Cardiac muscle cell (in vitro differentiated cells and primary cell): ENCODE measurements around the gene UBR1. TPM values are rescaled to one million over a fixed set of nuclear protein-coding genes. Genes with fewer than 3 reads are reported as not detected.

Experiments
- DNase-seq, 2 donors: peaks; one replicate each; pipeline versions ENCODE4 v3.0.0 to v3.0.0-alpha.2; 2010 to 2017; ENCODE audit warnings: low read depth in 1 of 2, low spot score in 1 of 2
- H3K27ac ChIP-seq: fragments of 200-600 bp; sonication (generic); 2 replicates; pipeline ENCODE4 v1.5.1; 2016
- H3K27me3 ChIP-seq: fragments of 200-600 bp; sonication (generic); 2 replicates; pipeline ENCODE4 v1.6.0; 2016; ENCODE audit warnings: control low read depth
- H3K36me3 ChIP-seq: fragments of 200-600 bp; sonication (generic); 2 replicates; pipeline ENCODE4 v1.5.1; 2016; ENCODE audit warnings: control low read depth
- H3K4me1 ChIP-seq: fragments of 200-600 bp; sonication (generic); 2 replicates; pipeline ENCODE4 v1.8.1; 2017; ENCODE audit warnings: low read depth, mild to moderate bottlenecking, mixed run types
- H3K4me3 ChIP-seq: fragments of 200-600 bp; sonication (generic); 2 replicates; pipeline ENCODE4 v1.5.1; 2016; ENCODE audit warnings: mild to moderate bottlenecking
- H3K9me3 ChIP-seq: fragments of 200-600 bp; sonication (generic); 2 replicates; pipeline ENCODE4 v1.5.1; 2017; ENCODE audit warnings: low read depth, mild to moderate bottlenecking, control low read depth
- polyA plus RNA-seq: library from polyadenylated mRNA; unstranded; fragments of >200 nt; fragmentation: Nextera tagmentation; extraction: Ambion mirVana; gene quantifications from 2 replicates; pipeline ENCODE4 v1.2.1, GENCODE V29; 2016
- total RNA-seq: library from RNA; depleted of rRNA; stranded (reverse); fragments of >200 nt; gene quantifications from 2 replicates; pipeline ENCODE4 v1.2.3, GENCODE V29; 2016
- TF ChIP-seq, protein P1 (sequence below): IDR thresholded peaks from 2 replicates; pipeline ENCODE4 v1.5.1; 2012; ENCODE audit warnings: low read depth, mild to moderate bottlenecking, low read length

Gene UBR1
- total and polyA plus RNA-seq, 2 experiments from 2014 or later = 15.1 to 20.6 TPM

DNA sequence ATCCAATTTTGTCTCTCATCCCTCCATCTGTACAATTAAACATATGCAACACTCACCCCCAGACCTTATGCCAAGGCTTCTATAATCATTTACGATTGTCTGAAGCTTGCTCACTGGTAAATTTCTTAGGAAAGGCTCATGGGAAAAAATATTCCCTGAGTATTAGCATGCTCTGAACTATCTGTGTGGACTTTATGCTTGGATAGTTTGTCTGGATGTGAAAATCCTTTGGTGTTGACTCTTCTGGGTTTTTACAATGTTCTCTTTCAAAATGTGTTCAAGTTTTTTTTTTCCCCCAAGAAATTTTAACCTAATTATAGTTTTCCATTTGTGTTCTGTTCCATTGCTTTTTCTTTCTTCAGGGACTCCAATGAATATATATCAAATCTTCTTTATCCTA is 165.3 kb downstream of the UBR1 start:
- no peaks in the 10 kb centered on the region for H3K4me1 ChIP-seq
- TF ChIP-seq, protein P1, sequence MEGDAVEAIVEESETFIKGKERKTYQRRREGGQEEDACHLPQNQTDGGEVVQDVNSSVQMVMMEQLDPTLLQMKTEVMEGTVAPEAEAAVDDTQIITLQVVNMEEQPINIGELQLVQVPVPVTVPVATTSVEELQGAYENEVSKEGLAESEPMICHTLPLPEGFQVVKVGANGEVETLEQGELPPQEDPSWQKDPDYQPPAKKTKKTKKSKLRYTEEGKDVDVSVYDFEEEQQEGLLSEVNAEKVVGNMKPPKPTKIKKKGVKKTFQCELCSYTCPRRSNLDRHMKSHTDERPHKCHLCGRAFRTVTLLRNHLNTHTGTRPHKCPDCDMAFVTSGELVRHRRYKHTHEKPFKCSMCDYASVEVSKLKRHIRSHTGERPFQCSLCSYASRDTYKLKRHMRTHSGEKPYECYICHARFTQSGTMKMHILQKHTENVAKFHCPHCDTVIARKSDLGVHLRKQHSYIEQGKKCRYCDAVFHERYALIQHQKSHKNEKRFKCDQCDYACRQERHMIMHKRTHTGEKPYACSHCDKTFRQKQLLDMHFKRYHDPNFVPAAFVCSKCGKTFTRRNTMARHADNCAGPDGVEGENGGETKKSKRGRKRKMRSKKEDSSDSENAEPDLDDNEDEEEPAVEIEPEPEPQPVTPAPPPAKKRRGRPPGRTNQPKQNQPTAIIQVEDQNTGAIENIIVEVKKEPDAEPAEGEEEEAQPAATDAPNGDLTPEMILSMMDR = no peak
- H3K9me3 ChIP-seq = no peaks in the 10 kb centered on the region
- DNase-seq = no peak
- no peak overlapping the region for H3K4me3 ChIP-seq
- H3K36me3 ChIP-seq = peaks cover 10% of the 10 kb centered on the region
- H3K27ac ChIP-seq = no peak overlapping the region
- no peaks in the 10 kb centered on the region for H3K27me3 ChIP-seq

GRCh38 chr15:42939841-42940240 is 166.0 kb downstream of the UBR1 start:
- Histone ChIP-seq H3K36me3 (peaks cover 7% of the 10 kb centered on the region), H3K9me3 (no peaks in the 10 kb centered on the region), H3K27me3 (no peaks in the 10 kb centered on the region), H3K4me1 (no peaks in the 10 kb centered on the region), H3K27ac (no peak overlapping the region), H3K4me3 (no peak overlapping the region)
- TF ChIP-seq, protein P1 = no peak
- DNase-seq = no peak

GRCh38 chr15:42937143-42937542 is 168.7 kb downstream of the UBR1 start:
- Histone ChIP-seq H3K27me3 (no peaks in the 10 kb centered on the region), H3K36me3 (no peaks in the 10 kb centered on the region), H3K27ac (no peak overlapping the region), H3K4me3 (no peak overlapping the region), H3K9me3 (no peaks in the 10 kb centered on the region), H3K4me1 (no peaks in the 10 kb centered on the region)
- no peak for DNase-seq
- TF ChIP-seq, protein P1 = no peak

DNA sequence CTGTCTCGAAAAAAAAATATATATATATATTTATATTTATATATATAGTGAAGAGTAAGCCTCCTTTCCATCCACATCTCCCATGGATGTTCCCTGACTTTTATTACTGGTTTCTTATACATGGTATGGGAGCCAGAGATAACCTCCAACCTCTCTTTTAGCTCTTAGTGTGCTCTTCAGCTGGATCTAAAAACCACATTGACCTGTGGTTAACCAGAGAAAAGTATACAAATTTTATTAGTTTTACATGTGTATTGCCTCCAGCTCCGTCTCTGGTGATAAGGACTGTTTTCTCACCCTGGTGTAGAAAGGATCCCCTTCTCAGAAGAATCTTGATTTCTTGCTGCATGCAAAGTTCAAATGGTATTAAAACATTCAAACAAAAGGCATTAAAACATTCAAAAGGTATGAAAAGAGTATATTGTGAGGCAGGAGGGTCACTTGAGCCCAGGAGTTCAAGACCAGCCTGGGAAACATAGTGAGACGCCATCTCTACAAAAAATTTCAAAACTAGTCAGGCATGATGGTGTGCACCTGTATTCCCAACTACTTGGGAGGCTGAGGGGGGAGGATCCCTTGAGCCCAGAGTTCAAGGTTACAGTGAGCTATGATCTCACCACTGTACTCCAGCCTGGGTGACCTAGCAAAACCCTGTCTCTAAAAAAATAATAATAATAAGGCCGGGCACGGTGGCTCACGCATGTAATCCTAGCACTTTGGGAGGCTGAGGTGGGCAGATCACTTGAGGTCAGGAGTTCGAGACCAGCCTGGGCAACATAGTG is 171.8 kb downstream of the UBR1 start:
- Histone ChIP-seq H3K36me3 (no peaks in the 10 kb centered on the region), H3K27me3 (no peaks in the 10 kb centered on the region), H3K4me1 (no peaks in the 10 kb centered on the region), H3K4me3 (no peak overlapping the region), H3K9me3 (no peaks in the 10 kb centered on the region), H3K27ac (no peak overlapping the region)
- TF ChIP-seq, protein P1 = no peak
- DNase-seq = no peak

- Histone ChIP-seq H3K27ac (no peak overlapping the region), H3K9me3 (no peaks in the 10 kb centered on the region), H3K4me3 (no peak overlapping the region), H3K4me1 (no peaks in the 10 kb centered on the region), H3K27me3 (no peaks in the 10 kb centered on the region), H3K36me3 (no peaks in the 10 kb centered on the region)
- TF ChIP-seq, protein P1 = no peak
- DNase-seq = no peak
These were observed 172.9 kb downstream of the UBR1 start for GRCh38 chr15:42932833-42933515.
